ENCODE results near the gene PLEK2.
"Not testable (repeated sequence)": the region's sequence is repeated elsewhere in the genome, so short reads cannot be mapped to it uniquely, and the experiment has no call there.

The PLEK2 gene

GRCh38 chr14:67453575-67454300 lies 41.8 kb upstream of the PLEK2 start:
- DNase-seq, result no peak
- no peak for TF ChIP-seq CTCF (IDR thresholded peaks at IDR 0.05; ENCODE audit: low read depth, low read length)
- H3K4me3 ChIP-seq (ENCODE audit: low read depth, low read length), result no peak overlapping the region
- no peaks in the 10 kb centered on the region for H3K27me3 ChIP-seq (ENCODE audit: insufficient read depth, low read depth, severe bottlenecking)
- no peak overlapping the region for H3K27ac ChIP-seq
- no peaks in the 10 kb centered on the region for H3K36me3 ChIP-seq
- peaks cover 9% of the 10 kb centered on the region for H3K9me3 ChIP-seq (ENCODE audit: severe bottlenecking)

GRCh38 chr14:67451667-67452066 lies 39.7 kb upstream of the PLEK2 start:
- not testable (repeated sequence) for DNase-seq

GRCh38 chr14:67449096-67449495 lies 37.1 kb upstream of the PLEK2 start:
- H3K27ac ChIP-seq, result no peak overlapping the region
- no peaks in the 10 kb centered on the region for H3K36me3 ChIP-seq
- no peak for DNase-seq
- H3K4me3 ChIP-seq (ENCODE audit: low read depth, low read length), result no peak overlapping the region
- no peak for TF ChIP-seq CTCF (IDR thresholded peaks at IDR 0.05; ENCODE audit: low read depth, low read length)
- H3K9me3 ChIP-seq (ENCODE audit: severe bottlenecking), result peaks cover 7% of the 10 kb centered on the region
- H3K27me3 ChIP-seq (ENCODE audit: insufficient read depth, low read depth, severe bottlenecking), result no peaks in the 10 kb centered on the region

More at GRCh38 chr14:67451667-67452066, 39.7 kb upstream of the PLEK2 start:
- not testable (repeated sequence) for H3K4me3 ChIP-seq (ENCODE audit: low read depth, low read length); H3K36me3 ChIP-seq; H3K9me3 ChIP-seq (ENCODE audit: severe bottlenecking); H3K27ac ChIP-seq; H3K27me3 ChIP-seq (ENCODE audit: insufficient read depth, low read depth, severe bottlenecking)

GRCh38 chr14:67447033-67447381 lies 35.0 kb upstream of the PLEK2 start:
- H3K4me3 ChIP-seq (ENCODE audit: low read depth, low read length), result no peak overlapping the region
- DNase-seq, result no peak
- H3K27me3 ChIP-seq (ENCODE audit: insufficient read depth, low read depth, severe bottlenecking), result no peaks in the 10 kb centered on the region
- no peak for TF ChIP-seq CTCF (IDR thresholded peaks at IDR 0.05; ENCODE audit: low read depth, low read length)
- peaks cover 7% of the 10 kb centered on the region for H3K9me3 ChIP-seq (ENCODE audit: severe bottlenecking)
- H3K36me3 ChIP-seq, result no peaks in the 10 kb centered on the region
- H3K27ac ChIP-seq, result no peak overlapping the region

GRCh38 chr14:67446371-67447032 lies 34.5 kb upstream of the PLEK2 start:
- no peak for DNase-seq

More at GRCh38 chr14:67446371-67447032, 34.5 kb upstream of the PLEK2 start:
- TF ChIP-seq CTCF (IDR thresholded peaks at IDR 0.05; ENCODE audit: low read depth, low read length), result no peak
- no peak overlapping the region for H3K4me3 ChIP-seq (ENCODE audit: low read depth, low read length)
- peaks cover 7% of the 10 kb centered on the region for H3K9me3 ChIP-seq (ENCODE audit: severe bottlenecking)
- no peaks in the 10 kb centered on the region for H3K36me3 ChIP-seq
- H3K27ac ChIP-seq, result no peak overlapping the region
- no peaks in the 10 kb centered on the region for H3K27me3 ChIP-seq (ENCODE audit: insufficient read depth, low read depth, severe bottlenecking)
